Measurements from ENCODE around the gene ANKRD9.

Gene ANKRD9

GRCh38 chr14:102498678-102499265 lies 10.8 kb downstream of the ANKRD9 start:
- Histone ChIP-seq H2AFZ (ENCODE audit: low read depth, low read length, severe bottlenecking) (no peak overlapping the region), H3K79me2 (ENCODE audit: insufficient read depth, low read length) (no peaks in the 10 kb centered on the region), H3K4me3 (ENCODE audit: insufficient read depth, low read length, poor library complexity, severe bottlenecking) (no peak overlapping the region), H3K27ac (ENCODE audit: low read depth, low read length) (no peak overlapping the region), H3K9me2 (replicated peaks; ENCODE audit: insufficient read depth, low read length) (no peaks in the 10 kb centered on the region), H4K20me1 (ENCODE audit: low read depth, low read length) (no peaks in the 10 kb centered on the region), H3K9ac (ENCODE audit: low read length) (no peak overlapping the region), H3K4me2 (ENCODE audit: low read depth, low read length, poor library complexity, severe bottlenecking) (no peak overlapping the region), H3K27me3 (ENCODE audit: low read length) (no peaks in the 10 kb centered on the region), H3K9me3 (ENCODE audit: insufficient read depth, low read length) (no peaks in the 10 kb centered on the region), H3K36me3 (ENCODE audit: low read length) (no peaks in the 10 kb centered on the region), H3F3A (ENCODE audit: insufficient read depth) (no peaks in the 10 kb centered on the region)
- TF ChIP-seq CTCF (IDR thresholded peaks at IDR 0.05; ENCODE audit: insufficient read depth, low read length, poor library complexity, severe bottlenecking) (no peak), EZH2phosphoT487 (conservative IDR thresholded peaks at IDR 0.05; ENCODE audit: low read length) (no peak)

GRCh38 chr14:102497998-102498677 lies 11.4 kb downstream of the ANKRD9 start:
- H3K27ac ChIP-seq (ENCODE audit: low read depth, low read length), result no peak overlapping the region
- H3K9ac ChIP-seq (ENCODE audit: low read length), result no peak overlapping the region
- no peaks in the 10 kb centered on the region for H3K9me2 ChIP-seq (replicated peaks; ENCODE audit: insufficient read depth, low read length)
- H2AFZ ChIP-seq (ENCODE audit: low read depth, low read length, severe bottlenecking), result no peak overlapping the region
- no peaks in the 10 kb centered on the region for H3K79me2 ChIP-seq (ENCODE audit: insufficient read depth, low read length)
- no peak overlapping the region for H3K4me2 ChIP-seq (ENCODE audit: low read depth, low read length, poor library complexity, severe bottlenecking)
- TF ChIP-seq EZH2phosphoT487 (conservative IDR thresholded peaks at IDR 0.05; ENCODE audit: low read length) (no peak), CTCF (IDR thresholded peaks at IDR 0.05; ENCODE audit: insufficient read depth, low read length, poor library complexity, severe bottlenecking) (no peak)
- no peaks in the 10 kb centered on the region for H3F3A ChIP-seq (ENCODE audit: insufficient read depth)
- H3K9me3 ChIP-seq (ENCODE audit: insufficient read depth, low read length), result no peaks in the 10 kb centered on the region
- H3K27me3 ChIP-seq (ENCODE audit: low read length), result no peaks in the 10 kb centered on the region
- H3K36me3 ChIP-seq (ENCODE audit: low read length), result no peaks in the 10 kb centered on the region
- H4K20me1 ChIP-seq (ENCODE audit: low read depth, low read length), result no peaks in the 10 kb centered on the region
- H3K4me3 ChIP-seq (ENCODE audit: insufficient read depth, low read length, poor library complexity, severe bottlenecking), result no peak overlapping the region

- Histone ChIP-seq H4K20me1 (ENCODE audit: low read depth, low read length) (no peaks in the 10 kb centered on the region), H3K79me2 (ENCODE audit: insufficient read depth, low read length) (no peaks in the 10 kb centered on the region), H3F3A (ENCODE audit: insufficient read depth) (no peaks in the 10 kb centered on the region), H2AFZ (ENCODE audit: low read depth, low read length, severe bottlenecking) (no peak overlapping the region), H3K9me2 (replicated peaks; ENCODE audit: insufficient read depth, low read length) (no peaks in the 10 kb centered on the region), H3K9ac (ENCODE audit: low read length) (no peak overlapping the region), H3K36me3 (ENCODE audit: low read length) (no peaks in the 10 kb centered on the region), H3K27ac (ENCODE audit: low read depth, low read length) (no peak overlapping the region), H3K9me3 (ENCODE audit: insufficient read depth, low read length) (no peaks in the 10 kb centered on the region), H3K4me2 (ENCODE audit: low read depth, low read length, poor library complexity, severe bottlenecking) (no peak overlapping the region), H3K27me3 (ENCODE audit: low read length) (no peaks in the 10 kb centered on the region), H3K4me3 (ENCODE audit: insufficient read depth, low read length, poor library complexity, severe bottlenecking) (no peak overlapping the region)
- TF ChIP-seq CTCF (IDR thresholded peaks at IDR 0.05; ENCODE audit: insufficient read depth, low read length, poor library complexity, severe bottlenecking) (no peak), EZH2phosphoT487 (conservative IDR thresholded peaks at IDR 0.05; ENCODE audit: low read length) (no peak)
Observed at GRCh38 chr14:102496958-102497744, 12.4 kb downstream of the ANKRD9 start.

Measured in SU-DHL-6 (cell line).